Liver (tissue), 9 donors: Measurements from ENCODE around the gene PLSCR3. TPM values are rescaled to one million over a fixed set of nuclear protein-coding genes. Genes with fewer than 3 reads are reported as not detected.

Source experiments
- DNase-seq: peaks from one replicate; pipeline ENCODE4 v3.0.0-alpha.2; 2017; ENCODE audit warnings: low spot score
- H3K27ac ChIP-seq, 2 donors: one replicate each; pipeline ENCODE4 v1.7.0; 2013; ENCODE audit warnings: inconsistent platforms in 2 of 2, low read length in 2 of 2, control low read depth in 1 of 2, low read depth in 1 of 2, mild to moderate bottlenecking in 1 of 2
- H3K27me3 ChIP-seq, 4 donors: one replicate each; pipeline versions ENCODE4 v1.6.1 to v1.7.0; 2013; ENCODE audit warnings: low read length in 3 of 4, inconsistent platforms in 1 of 4, mild to moderate bottlenecking in 1 of 4, moderate library complexity in 1 of 4; ENCODE audit not compliant: control insufficient read depth in 4 of 4, insufficient read depth in 4 of 4
- H3K36me3 ChIP-seq, 4 donors: one replicate each; pipeline versions ENCODE4 v1.6.1 to v1.7.0; 2013; ENCODE audit warnings: low read length in 3 of 4, mild to moderate bottlenecking in 3 of 4, low read depth in 1 of 4, moderate library complexity in 1 of 4; ENCODE audit not compliant: control insufficient read depth in 4 of 4, insufficient read depth in 3 of 4
- H3K4me1 ChIP-seq, 4 donors: one replicate each; pipeline versions ENCODE4 v1.6.1 to v1.7.0; 2013; ENCODE audit warnings: low read length in 3 of 4, mild to moderate bottlenecking in 3 of 4, moderate library complexity in 1 of 4; ENCODE audit not compliant: control insufficient read depth in 4 of 4, insufficient read depth in 4 of 4
- H3K4me3 ChIP-seq, 3 donors: one replicate each; pipeline versions ENCODE4 v1.6.1 to v1.7.0; 2013; ENCODE audit warnings: low read length in 3 of 3, control low read depth in 1 of 3, low read depth in 1 of 3, mild to moderate bottlenecking in 1 of 3
- H3K9ac ChIP-seq, 2 donors: one replicate each; pipeline ENCODE4 v1.7.0; 2013; ENCODE audit warnings: low read length in 2 of 2, mild to moderate bottlenecking in 2 of 2, moderate library complexity in 2 of 2, control low read depth in 1 of 2, low read depth in 1 of 2
- H3K9me3 ChIP-seq, 4 donors: one replicate each; pipeline versions ENCODE4 v1.6.1 to v1.7.0; 2013; ENCODE audit warnings: low read length in 3 of 4; ENCODE audit not compliant: control insufficient read depth in 4 of 4
- ATF3 ChIP-seq: IDR thresholded peaks from 2 replicates; pipeline ENCODE4 v1.6.1; 2016; ENCODE audit warnings: antibody characterized with exemption
- CTCF ChIP-seq: fragments of 150-350 bp; IDR thresholded peaks from 2 replicates; pipeline ENCODE4 v1.5.1; 2017; ENCODE audit warnings: improper control_type of control experiment, low read depth, low read length; ENCODE audit not compliant: missing input control
- EGR1 ChIP-seq, 2 donors: IDR thresholded peaks; 2 replicates each; pipeline ENCODE4 v1.6.1; 2016 to 2018; ENCODE audit warnings: antibody characterized with exemption in 2 of 2, low read depth in 2 of 2
- FOXA1 ChIP-seq: IDR thresholded peaks from 2 replicates; pipeline ENCODE4 v1.6.1; 2016; ENCODE audit warnings: antibody characterized with exemption
- FOXA2 ChIP-seq: IDR thresholded peaks from 2 replicates; pipeline ENCODE4 v1.6.1; 2016; ENCODE audit warnings: antibody characterized with exemption
- HNF4A ChIP-seq, 2 donors: conservative IDR thresholded peaks; 2 replicates each; pipeline ENCODE4 v1.6.1; 2016; ENCODE audit warnings: antibody characterized with exemption in 2 of 2, mild to moderate bottlenecking in 2 of 2
- HNF4G ChIP-seq: IDR thresholded peaks from 2 replicates; pipeline ENCODE4 v1.6.1; 2016; ENCODE audit warnings: antibody characterized with exemption
- JUND ChIP-seq, 2 donors: IDR thresholded peaks; 2 replicates each; pipeline ENCODE4 v1.6.1; 2016; ENCODE audit warnings: antibody characterized with exemption in 2 of 2
- MAX ChIP-seq: IDR thresholded peaks from 2 replicates; pipeline ENCODE4 v1.6.1; 2016; ENCODE audit warnings: antibody characterized with exemption
- NR2F2 ChIP-seq: IDR thresholded peaks from 2 replicates; pipeline ENCODE4 v1.6.1; 2016; ENCODE audit warnings: antibody characterized with exemption
- RAD21 ChIP-seq, 2 donors: IDR thresholded peaks; 2 replicates each; pipeline ENCODE4 v1.6.1; 2016; ENCODE audit warnings: antibody characterized with exemption in 2 of 2, mild to moderate bottlenecking in 2 of 2
- REST ChIP-seq: IDR thresholded peaks from 2 replicates; pipeline ENCODE4 v1.6.1; 2016; ENCODE audit warnings: antibody characterized with exemption, mild to moderate bottlenecking
- RXRA ChIP-seq, 2 donors: IDR thresholded peaks; 2 replicates each; pipeline ENCODE4 v1.6.1; 2017 to 2018; ENCODE audit warnings: antibody characterized with exemption in 2 of 2, mild to moderate bottlenecking in 1 of 2
- SP1 ChIP-seq: IDR thresholded peaks from 2 replicates; pipeline ENCODE4 v1.6.1; 2018; ENCODE audit warnings: antibody characterized with exemption, mild to moderate bottlenecking
- YY1 ChIP-seq: IDR thresholded peaks from 2 replicates; pipeline ENCODE4 v1.6.1; 2016; ENCODE audit warnings: antibody characterized with exemption, mild to moderate bottlenecking
- ZBTB33 ChIP-seq: IDR thresholded peaks from 2 replicates; pipeline ENCODE4 v1.6.1; 2016; ENCODE audit warnings: antibody characterized with exemption
- WGBS: extraction: QIAGEN DNeasy Blood & Tissue Kit; methylation state at CpG from one replicate; pipeline ENCODE4 v1.1.7; 2013; 5-methylcytosine and 5-hydroxymethylcytosine counted together
- polyA plus RNA-seq, 2 donors: library from polyadenylated mRNA; stranded (reverse) in 1 of 2; unstranded in 1 of 2; fragments of 200-250 nt in 1 of 2; fragments of >200 nt in 1 of 2; fragmentation: Nextera tagmentation in 1 of 2; extraction: Ambion mirVana in 1 of 2; gene quantifications; one replicate each; pipeline versions ENCODE4 v1.2.1 to v1.2.3, GENCODE V29; 2013 to 2015
- total RNA-seq, 2 donors: library from RNA; depleted of rRNA; stranded (reverse); fragments of >200 nt; gene quantifications; one replicate each; pipeline ENCODE4 v1.2.3, GENCODE V29; 2014
- donor health status: healthy.
- donor health status: healthy.
- donor health status: healthy.
- donor health status: healthy.
- donor health status: healthy.

PLSCR3 gene
- total and polyA plus RNA-seq, 4 donors: 2.8 to 10.9 (median 4.1) TPM

GRCh38 chr17:7348478-7349242 is 45.7 kb downstream of the PLSCR3 start:
- DNase-seq: no peak
- WGBS: 71% methylated on average over 19 of the region's 19 CpGs
- Histone ChIP-seq H3K27ac (no peak overlapping the region), H3K9ac (no peak overlapping the region), H3K36me3 (no peaks in the 10 kb centered on the region), H3K4me3 (no peak overlapping the region), H3K4me1 (peaks cover 5 to 31% (median 16%) of the 10 kb centered on the region in 4 donors), H3K9me3 (no peaks in the 10 kb centered on the region), H3K27me3 (no peaks in the 10 kb centered on the region)
- TF ChIP-seq ZBTB33 (no peak), CTCF (no peak), ATF3 (no peak), JUND (IDR thresholded peaks at IDR 0.05) (no peak), MAX (no peak), REST (no peak), EGR1 (IDR thresholded peaks at IDR 0.05; ENCODE audit: low read depth in 2 of 2) (no peak), NR2F2 (no peak), FOXA2 (no peak), HNF4A (conservative IDR thresholded peaks at IDR 0.05) (no peak), YY1 (no peak), RAD21 (IDR thresholded peaks at IDR 0.05) (no peak), SP1 (no peak), RXRA (IDR thresholded peaks at IDR 0.05) (no peak), FOXA1 (no peak), HNF4G (no peak)
